Activated CD4-positive, alpha-beta T cell treated with anti-CD3 and anti-CD28 coated beads for 36 hours (primary cell): ENCODE results near the gene TXLNB. TPM values are rescaled to one million over a fixed set of nuclear protein-coding genes. Genes with fewer than 3 reads are reported as not detected.
A peak's percentile ranks its signal among the peaks of the same experiment; 100 is the strongest.

Experiments
- ATAC-seq: fragments of 200-7000 bp; cut with Tn5 transposase; one replicate; pipeline ENCODE4 v1.10.0; 2021; ENCODE audit warnings: mild to moderate bottlenecking, moderate library complexity
- CTCF ChIA-PET: fragments of 350-600 bp; sonication (Branson Sonifier 250); formaldehyde crosslinking; loops from one replicate; lab custom pipeline; 2021; ENCODE audit warnings: antibody characterized with exemption; lab: Charles Lee
- POLR2A ChIA-PET: fragments of 350-600 bp; sonication (Branson Sonifier 250); formaldehyde crosslinking; loops from one replicate; lab custom pipeline; 2021; ENCODE audit warnings: antibody characterized with exemption, inconsistent platforms; lab: Charles Lee
- DNase-seq: peaks from one replicate; pipeline ENCODE4 v3.0.0-alpha.2; 2020
- H3K27ac Mint-ChIP-seq: one replicate; pipeline ENCODE4 v1.8.0; 2021; ENCODE audit warnings: mixed read lengths
- H3K27me3 Mint-ChIP-seq: one replicate; pipeline ENCODE4 v1.8.0; 2021; ENCODE audit warnings: mixed read lengths
- H3K36me3 Mint-ChIP-seq: one replicate; pipeline ENCODE4 v1.8.0; 2021; ENCODE audit warnings: low read depth, mixed read lengths
- H3K4me1 Mint-ChIP-seq: one replicate; pipeline ENCODE4 v1.8.0; 2021; ENCODE audit warnings: mixed read lengths
- H3K4me3 Mint-ChIP-seq: one replicate; pipeline ENCODE4 v1.8.0; 2021; ENCODE audit warnings: mild to moderate bottlenecking, moderate library complexity, mixed read lengths
- H3K9me3 Mint-ChIP-seq: one replicate; pipeline ENCODE4 v1.8.0; 2021; ENCODE audit warnings: low read depth, mixed read lengths
- intact Hi-C, 2 experiments: fragments of 100-400 bp; cut with DNase I in 1 of 2; cut with micrococcal nuclease in 1 of 2; formaldehyde crosslinking; loops; one replicate each; pipeline versions ENCODE4 v1.14.2 to v1.15.1; 2022 to 2024; cut with DNase I, micrococcal nuclease
- total RNA-seq, 2 experiments: library from RNA; stranded (reverse); gene quantifications; one replicate each; pipeline ENCODE4 v1.2.3, GENCODE V29; 2021

The TXLNB gene
- total RNA-seq, 2 experiments from 2014 or later, result 0.26 to 0.27 TPM

DNA sequence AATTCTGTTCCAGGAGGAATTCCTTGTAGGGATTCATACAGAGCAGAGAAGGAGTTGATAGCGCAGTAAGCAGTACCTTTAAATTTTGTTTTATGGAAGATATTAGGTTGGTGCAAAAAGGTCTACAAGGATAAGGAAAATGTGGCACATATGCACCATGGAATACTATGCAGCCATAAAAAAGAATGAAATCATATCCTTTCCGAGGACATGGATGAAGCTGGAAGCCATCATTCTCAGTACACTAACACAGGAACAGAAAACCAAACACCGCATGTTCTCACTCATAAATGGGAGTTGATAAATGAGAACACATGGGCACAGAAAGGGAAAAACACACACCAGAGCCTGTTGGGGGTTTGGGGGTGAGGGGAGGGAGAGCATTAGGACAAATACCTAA, 37.4 kb upstream of the TXLNB start:
- H3K4me3 Mint-ChIP-seq, result no peak overlapping the region
- intact Hi-C loops, result no loop called here
- peaks cover 2% of the 10 kb centered on the region for H3K9me3 Mint-ChIP-seq
- POLR2A ChIA-PET, result interaction anchor here (1.0 kb wide), 1 partner anchor 34 kb away, joined by 4 read pairs; no protein-coding TSS in a partner anchor
- no peaks in the 10 kb centered on the region for H3K36me3 Mint-ChIP-seq
- H3K4me1 Mint-ChIP-seq, result peaks cover 8% of the 10 kb centered on the region
- no peak for DNase-seq
- CTCF ChIA-PET, result no interaction called here
- no peak overlapping the region for H3K27ac Mint-ChIP-seq
- no peak for ATAC-seq
- H3K27me3 Mint-ChIP-seq, result no peaks in the 10 kb centered on the region

- CTCF ChIA-PET, result interaction anchor here (0.6 to 1.0 kb wide), 3 partner anchors 13 to 1874 kb away, joined by 3 read pairs; no protein-coding TSS in a partner anchor
- ATAC-seq, result no peak
Measured at GRCh38 chr6:139327038-139327437, 35.2 kb upstream of the TXLNB start.

GRCh38 chr6:139325686-139326085, 33.9 kb upstream of the TXLNB start:
- Mint-ChIP-seq H3K36me3 (peaks cover 9% of the 10 kb centered on the region), H3K27ac (peak overlapping the region; percentile 24), H3K4me3 (no peak overlapping the region), H3K4me1 (peaks cover 27% of the 10 kb centered on the region), H3K27me3 (no peaks in the 10 kb centered on the region), H3K9me3 (peaks cover 9% of the 10 kb centered on the region)
- CTCF ChIA-PET, result interaction anchor here (0.6 kb wide), 1 partner anchor 520 kb away, joined by 3 read pairs; no protein-coding TSS in a partner anchor
- POLR2A ChIA-PET, result no interaction called here
- intact Hi-C loops, result loop anchor here in 1 of 2 experiments (2.0 kb wide), 1 partner anchor 75 kb away; no protein-coding TSS in a partner anchor
- DNase-seq (no peak), ATAC-seq (no peak)

More at GRCh38 chr6:139327038-139327437, 35.2 kb upstream of the TXLNB start:
- no peak overlapping the region for H3K4me3 Mint-ChIP-seq
- intact Hi-C loops, result no loop called here
- H3K27me3 Mint-ChIP-seq, result no peaks in the 10 kb centered on the region
- peaks cover 9% of the 10 kb centered on the region for H3K9me3 Mint-ChIP-seq
- DNase-seq, result no peak
- peaks cover 26% of the 10 kb centered on the region for H3K4me1 Mint-ChIP-seq
- peaks cover 9% of the 10 kb centered on the region for H3K36me3 Mint-ChIP-seq
- POLR2A ChIA-PET, result no interaction called here
- H3K27ac Mint-ChIP-seq, result no peak overlapping the region

DNA sequence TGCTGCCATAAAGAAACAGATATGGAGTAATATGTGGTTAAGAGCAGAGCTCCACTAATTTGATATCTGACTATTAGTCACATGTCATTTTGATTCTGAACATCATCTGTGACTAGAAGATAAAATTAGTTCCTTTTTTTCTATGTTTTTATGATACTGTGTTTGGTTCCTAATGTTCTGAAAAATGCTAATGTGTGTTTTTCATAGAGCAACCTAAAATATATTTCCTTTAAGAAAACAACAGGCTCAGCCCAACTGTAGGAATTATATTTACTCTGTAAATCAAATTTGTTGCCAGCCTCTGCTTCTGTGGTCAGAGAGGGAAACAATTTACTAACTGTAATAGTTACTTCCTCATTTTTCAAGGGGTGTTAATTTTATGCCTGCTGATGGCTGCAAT, 33.3 kb upstream of the TXLNB start:
- Mint-ChIP-seq H3K9me3 (peaks cover 9% of the 10 kb centered on the region), H3K4me1 (peaks cover 30% of the 10 kb centered on the region), H3K27me3 (no peaks in the 10 kb centered on the region), H3K27ac (no peak overlapping the region), H3K4me3 (no peak overlapping the region), H3K36me3 (peaks cover 9% of the 10 kb centered on the region)
- ATAC-seq (no peak), DNase-seq (no peak)
- intact Hi-C loops, result loop anchor here in 1 of 2 experiments (2.0 kb wide), 1 partner anchor 74 kb away; no protein-coding TSS in a partner anchor
- POLR2A ChIA-PET, result no interaction called here
- CTCF ChIA-PET, result interaction anchor here (0.6 to 2.4 kb wide), 2 partner anchors 33 to 520 kb away, joined by 3 to 6 read pairs; partner anchors contain the start of gene TXLNB

DNA sequence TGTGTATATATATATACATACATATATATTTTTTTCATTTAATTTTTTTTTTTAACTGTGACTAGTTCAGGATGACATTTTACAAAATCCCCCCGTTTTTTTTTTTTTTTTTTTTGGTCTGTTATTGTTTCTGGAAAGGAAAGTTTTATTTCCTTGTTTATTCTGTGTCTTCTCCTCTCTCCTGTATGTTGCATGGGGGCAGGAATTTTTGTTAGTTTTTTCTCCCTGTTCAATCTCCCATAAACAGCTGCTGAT, 32.4 kb upstream of the TXLNB start:
- peaks cover 9% of the 10 kb centered on the region for H3K36me3 Mint-ChIP-seq
- peaks cover 32% of the 10 kb centered on the region for H3K4me1 Mint-ChIP-seq
- no peaks in the 10 kb centered on the region for H3K27me3 Mint-ChIP-seq
- ChIA-PET CTCF (interaction anchor here (0.6 to 2.4 kb wide), 4 partner anchors 32 to 353 kb away, joined by 3 to 6 read pairs (median 4); partner anchors contain the start of gene TXLNB), POLR2A (interaction anchor here (0.8 to 1.3 kb wide), 2 partner anchors 32 to 50 kb away, joined by 5 to 7 read pairs; partner anchors contain the start of genes CITED2 and TXLNB)
- ATAC-seq (no peak), DNase-seq (no peak)
- peaks cover 9% of the 10 kb centered on the region for H3K9me3 Mint-ChIP-seq
- peak overlapping the region; percentile 19 for H3K4me3 Mint-ChIP-seq
- intact Hi-C loops, result loop anchor here in 1 of 2 experiments (2.0 kb wide), 1 partner anchor 73 kb away; no protein-coding TSS in a partner anchor
- H3K27ac Mint-ChIP-seq, result peak overlapping the region; percentile 76

DNA sequence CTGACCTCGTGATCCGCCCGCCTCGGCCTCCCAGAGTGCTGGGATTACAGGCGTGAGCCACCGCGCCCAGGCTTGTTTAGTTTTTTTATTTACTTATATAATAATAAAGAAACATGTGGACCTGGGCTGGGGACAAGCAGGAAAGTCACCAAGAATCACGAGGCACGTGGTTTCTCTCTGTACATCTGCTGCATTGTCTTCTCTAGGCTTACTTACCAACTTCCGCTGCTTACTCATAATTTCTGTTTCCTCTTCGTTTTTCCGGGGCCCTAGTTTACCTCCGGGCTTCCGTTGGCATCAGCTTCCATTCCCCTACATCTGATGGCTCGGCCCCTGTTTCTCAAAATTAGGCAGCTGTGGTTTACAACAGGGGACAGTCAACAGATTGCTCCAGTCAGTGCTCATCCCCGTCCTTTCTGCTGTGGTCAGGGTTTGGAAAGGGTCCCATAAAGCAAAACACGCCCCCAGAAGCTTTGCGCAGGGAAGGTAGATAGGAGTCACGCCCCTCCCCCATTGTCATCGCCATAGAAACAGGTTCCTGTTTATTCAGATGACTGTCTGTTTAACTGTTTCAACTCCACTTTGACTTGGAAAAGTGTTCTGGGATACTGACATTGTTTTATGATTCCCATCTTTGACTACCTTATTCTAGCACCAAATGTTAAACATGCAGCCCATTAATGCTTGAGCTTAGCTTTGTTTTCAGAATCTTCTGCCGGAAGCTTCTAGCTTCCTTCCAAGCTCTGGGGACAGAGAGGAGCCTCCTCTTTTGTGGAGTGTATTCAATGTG, 31.9 kb upstream of the TXLNB start:
- ChIA-PET POLR2A (interaction anchor here (0.8 to 1.3 kb wide), 2 partner anchors 32 to 51 kb away, joined by 5 to 7 read pairs; partner anchors contain the start of genes CITED2 and TXLNB), CTCF (interaction anchor here (0.6 to 2.4 kb wide), 6 partner anchors 31 to 353 kb away, joined by 3 to 6 read pairs (median 3); partner anchors contain the start of gene TXLNB)
- intact Hi-C loops, result loop anchor here (1.0 to 2.0 kb wide), 4 partner anchors 15 to 73 kb away; partner anchors contain the start of gene TXLNB (in 2 of the 2)
- ATAC-seq (peak; percentile 87), DNase-seq (peak; percentile 84)
- H3K9me3 Mint-ChIP-seq, result peaks cover 7% of the 10 kb centered on the region
- no peaks in the 10 kb centered on the region for H3K27me3 Mint-ChIP-seq
- peak overlapping the region; percentile 94 for H3K27ac Mint-ChIP-seq
- peak overlapping the region; percentile 66 for H3K4me3 Mint-ChIP-seq
- peaks cover 32% of the 10 kb centered on the region for H3K4me1 Mint-ChIP-seq
- peaks cover 9% of the 10 kb centered on the region for H3K36me3 Mint-ChIP-seq

GRCh38 chr6:139320081-139320480, 28.3 kb upstream of the TXLNB start:
- POLR2A ChIA-PET, result interaction anchor here (0.6 kb wide), 1 partner anchor 17 kb away, joined by 4 read pairs; no protein-coding TSS in a partner anchor

DNA sequence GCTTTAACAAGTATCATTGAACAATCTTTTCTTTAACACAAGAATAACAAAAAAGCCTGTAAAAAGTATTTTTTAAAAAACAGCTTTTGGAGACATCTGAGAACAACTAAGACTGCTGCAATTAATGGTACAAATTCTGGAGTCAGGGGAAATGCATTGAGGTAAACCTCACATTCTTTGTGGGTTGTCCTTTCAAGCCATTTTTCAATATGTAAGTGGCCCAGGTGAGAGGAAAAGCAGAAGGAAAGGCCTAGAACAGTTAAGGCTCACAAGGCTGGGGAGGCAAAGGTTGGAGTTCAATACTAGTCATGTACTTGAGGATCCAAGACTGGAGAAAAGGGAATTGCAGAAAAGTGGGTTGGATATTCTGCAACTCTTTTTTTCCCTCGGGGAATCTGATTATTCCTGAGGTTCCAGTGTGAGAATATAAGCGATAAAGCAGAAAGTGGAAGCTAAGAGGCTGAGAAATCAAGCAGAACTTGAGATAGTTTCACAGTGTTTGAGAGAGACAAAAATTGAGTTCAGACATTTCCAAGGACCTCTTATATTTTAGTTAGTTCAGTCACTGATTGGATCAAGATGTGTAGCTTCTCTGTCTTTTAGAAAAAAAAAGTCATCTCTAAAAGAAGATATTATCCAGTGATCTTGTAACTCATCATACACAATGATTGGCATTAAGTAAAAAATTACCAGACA, 25.0 kb upstream of the TXLNB start:
- Mint-ChIP-seq H3K27ac (no peak overlapping the region), H3K27me3 (no peaks in the 10 kb centered on the region), H3K4me3 (no peak overlapping the region), H3K36me3 (peaks cover 3% of the 10 kb centered on the region), H3K9me3 (peaks cover 4% of the 10 kb centered on the region), H3K4me1 (peaks cover 12% of the 10 kb centered on the region)
- ATAC-seq (no peak), DNase-seq (no peak)
- POLR2A ChIA-PET, result no interaction called here
- intact Hi-C loops, result no loop called here
- CTCF ChIA-PET, result interaction anchor here (0.7 kb wide), 1 partner anchor 54 kb away, joined by 3 read pairs; no protein-coding TSS in a partner anchor

More at GRCh38 chr6:139320081-139320480, 28.3 kb upstream of the TXLNB start:
- intact Hi-C loops, result no loop called here
- peaks cover 11% of the 10 kb centered on the region for H3K9me3 Mint-ChIP-seq
- H3K36me3 Mint-ChIP-seq, result peaks cover 12% of the 10 kb centered on the region
- no peak overlapping the region for H3K27ac Mint-ChIP-seq
- no peak for DNase-seq
- H3K4me3 Mint-ChIP-seq, result no peak overlapping the region
- ATAC-seq, result no peak
- CTCF ChIA-PET, result interaction anchor here (0.6 to 1.1 kb wide), 3 partner anchors 63 to 293 kb away, joined by 4 to 6 read pairs (median 4); no protein-coding TSS in a partner anchor
- H3K4me1 Mint-ChIP-seq, result peaks cover 31% of the 10 kb centered on the region
- H3K27me3 Mint-ChIP-seq, result no peaks in the 10 kb centered on the region

DNA sequence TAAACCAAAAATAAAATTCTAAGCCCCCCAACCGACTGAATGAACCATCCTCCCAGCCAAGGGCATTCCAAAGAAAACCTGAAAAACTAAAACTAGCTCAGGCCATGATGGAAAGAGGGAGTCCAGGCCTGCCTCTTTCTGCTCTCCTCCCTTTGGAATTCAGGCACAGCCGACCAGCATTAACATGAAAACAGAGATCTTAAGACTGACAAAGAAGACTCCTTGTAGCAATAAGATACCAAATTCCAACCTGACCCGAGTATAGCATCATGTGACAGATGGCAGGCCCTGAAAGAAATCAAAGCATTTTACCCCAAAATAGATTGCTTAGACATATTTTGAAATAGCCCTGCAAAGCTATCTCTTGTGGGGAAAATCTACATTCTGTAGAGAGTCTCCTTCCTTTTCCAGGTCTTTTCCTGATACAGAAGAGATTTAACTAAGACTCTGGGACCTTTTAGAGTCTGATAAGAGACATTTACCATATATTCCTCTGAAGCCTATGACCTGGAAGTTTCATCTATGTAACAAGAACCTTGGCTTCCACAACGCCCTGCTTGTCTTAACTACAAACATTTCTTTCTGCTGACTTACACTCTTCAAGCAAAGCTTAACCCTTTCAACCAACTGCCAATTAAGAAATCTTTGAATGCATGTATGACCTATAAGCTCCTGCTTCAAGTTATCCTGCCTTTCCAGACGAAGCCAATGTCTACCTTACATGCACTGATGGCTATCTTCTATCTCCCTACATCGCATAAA, 22.2 kb upstream of the TXLNB start:
- H3K27ac Mint-ChIP-seq, result no peak overlapping the region
- DNase-seq (no peak), ATAC-seq (no peak)
- peaks cover 21% of the 10 kb centered on the region for H3K4me1 Mint-ChIP-seq
- CTCF ChIA-PET, result interaction anchor here (0.6 to 1.4 kb wide), 3 partner anchors 13 to 52 kb away, joined by 3 to 4 read pairs (median 3); no protein-coding TSS in a partner anchor
- intact Hi-C loops, result no loop called here
- H3K27me3 Mint-ChIP-seq, result no peaks in the 10 kb centered on the region
- peaks cover 4% of the 10 kb centered on the region for H3K9me3 Mint-ChIP-seq
- H3K36me3 Mint-ChIP-seq, result peaks cover 3% of the 10 kb centered on the region
- H3K4me3 Mint-ChIP-seq, result no peak overlapping the region
- POLR2A ChIA-PET, result interaction anchor here (0.6 kb wide), 2 partner anchors 37 to 64 kb away, joined by 3 read pairs; no protein-coding TSS in a partner anchor

DNA sequence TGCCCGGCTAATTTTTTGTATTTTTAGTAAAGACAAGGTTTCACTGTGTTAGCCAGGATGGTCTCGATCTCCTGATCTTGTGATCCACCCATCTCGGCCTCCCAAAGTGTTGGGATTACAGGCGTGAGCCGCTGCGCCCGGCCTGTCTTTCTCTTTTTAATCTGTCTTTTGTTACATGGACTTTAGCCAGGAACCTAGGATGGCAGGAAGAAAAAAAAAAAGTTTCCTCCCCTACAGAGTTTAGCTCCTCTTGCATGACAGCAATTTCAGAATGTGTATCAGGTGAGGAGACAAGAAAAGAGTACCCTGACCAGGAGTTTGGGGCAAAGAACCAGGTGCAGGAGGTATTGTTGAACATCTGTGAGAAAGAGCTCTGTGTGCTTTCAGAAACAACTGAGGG, 21.4 kb upstream of the TXLNB start:
- H3K27ac Mint-ChIP-seq, result no peak overlapping the region
- no peak overlapping the region for H3K4me3 Mint-ChIP-seq
- H3K4me1 Mint-ChIP-seq, result peaks cover 28% of the 10 kb centered on the region
- H3K9me3 Mint-ChIP-seq, result peaks cover 4% of the 10 kb centered on the region
- DNase-seq (no peak), ATAC-seq (no peak)
- no peaks in the 10 kb centered on the region for H3K27me3 Mint-ChIP-seq
- peaks cover 2% of the 10 kb centered on the region for H3K36me3 Mint-ChIP-seq
- POLR2A ChIA-PET, result interaction anchor here (0.6 kb wide), 1 partner anchor 64 kb away, joined by 3 read pairs; no protein-coding TSS in a partner anchor
- intact Hi-C loops, result no loop called here
- CTCF ChIA-PET, result interaction anchor here (0.6 kb wide), 1 partner anchor 38 kb away, joined by 3 read pairs; no protein-coding TSS in a partner anchor
